ENCODE measurements around the gene PCP2. TPM values are rescaled to one million over a fixed set of nuclear protein-coding genes. Genes with fewer than 3 reads are reported as not detected.

Gene PCP2
- total and polyA plus RNA-seq, 2 of the 8 experiments (the other 6 are each of a cell fraction or from before 2014, with no cell fraction given), result not detected

GRCh38 chr19:7607874-7608560 is 25.5 kb downstream of the PCP2 start:
- Histone ChIP-seq H3K4me1 (replicated peaks in 1 of 4; ENCODE audit: control insufficient read depth in 3 of 4, insufficient read depth in 4 of 4, low read length in 3 of 4) (no peaks in the 10 kb centered on the region; a peak in 1 of 7 replicates), H3K23me2 (ENCODE audit: low read depth, low read length) (no peaks in the 10 kb centered on the region), H2AK5ac (ENCODE audit: low read depth, low read length) (no peak overlapping the region), H4K91ac (replicated peaks; ENCODE audit: insufficient read length, low read length) (no peak overlapping the region), H3K14ac (ENCODE audit: insufficient read length) (no peak overlapping the region), H4K5ac (ENCODE audit: insufficient read length, low read depth, low read length) (no peak overlapping the region), H2BK12ac (ENCODE audit: low read depth, low read length) (no peak overlapping the region), H3K36me3 (ENCODE audit: control insufficient read depth in 2 of 4, insufficient read depth in 4 of 4, low read length in 3 of 4) (peaks cover 2 to 32% (median 11%) of the 10 kb centered on the region in 4 experiments; a peak in 5 of 8 replicates), H3K79me2 (ENCODE audit: control insufficient read depth in 1 of 2, insufficient read depth in 2 of 2, low read length in 2 of 2) (no peaks in the 10 kb centered on the region), H3K4ac (replicated peaks; ENCODE audit: insufficient read length, low read depth, low read length) (no peak overlapping the region), H4K20me1 (replicated peaks in 1 of 2; ENCODE audit: control insufficient read depth in 1 of 2, insufficient read depth in 2 of 2, low read length in 2 of 2) (peaks cover 0 to 17% of the 10 kb centered on the region in 2 experiments), H3K23ac (ENCODE audit: insufficient read length) (no peak overlapping the region), H3K27me3 (replicated peaks in 1 of 4; ENCODE audit: control insufficient read depth in 3 of 4, extremely low read depth in 1 of 4, insufficient read depth in 3 of 4, low read length in 3 of 4) (no peaks in the 10 kb centered on the region), H2BK20ac (ENCODE audit: low read length) (no peak overlapping the region), H3K79me1 (ENCODE audit: low read depth, low read length) (no peaks in the 10 kb centered on the region; the same call in 1 of the 2 replicates), H3K56ac (replicated peaks; ENCODE audit: insufficient read length, low read depth, low read length) (no peak overlapping the region), H3K4me3 (ENCODE audit: extremely low read depth in 1 of 4, insufficient read depth in 2 of 4, low read depth in 3 of 4, low read length in 4 of 4) (no peak overlapping the region), H4K8ac (ENCODE audit: extremely low read depth, insufficient read depth, low read length) (no peak overlapping the region), H3K18ac (ENCODE audit: extremely low read depth, low read length) (no peak overlapping the region), H3K9ac (replicated peaks in 1 of 4; ENCODE audit: extremely low read depth in 1 of 4, low read depth in 3 of 4, low read length in 3 of 4) (no peak overlapping the region), H2AFZ (ENCODE audit: low read length) (no peak overlapping the region), H3K9me3 (ENCODE audit: insufficient read depth in 2 of 2, low read depth in 1 of 2, low read length in 1 of 2) (no peaks in the 10 kb centered on the region), H2BK5ac (ENCODE audit: low read depth, low read length) (no peak overlapping the region), H2BK15ac (ENCODE audit: low read length) (no peak overlapping the region), H2BK120ac (replicated peaks; ENCODE audit: low read depth, low read length) (no peak overlapping the region), H3K4me2 (ENCODE audit: insufficient read depth in 1 of 2, low read depth in 2 of 2, low read length in 2 of 2) (no peak overlapping the region), H3K27ac (ENCODE audit: low read depth, low read length) (no peak overlapping the region)
- POLR2A ChIA-PET (ENCODE audit: partially characterized antibody), result interaction anchor here (1.4 to 6.2 kb wide), 4 partner anchors 11 to 27 kb away, joined by 3 to 29 read pairs (median 7); partner anchors contain the start of gene CAMSAP3
- no peak for TF ChIP-seq GABPA (IDR thresholded peaks at IDR 0.05; ENCODE audit: borderline replicate concordance, insufficient read depth, low read length)
- CTCF ChIA-PET (ENCODE audit: partially characterized antibody), result interaction anchor here (0.7 to 2.1 kb wide), 5 partner anchors 14 to 253 kb away, joined by 3 to 8 read pairs (median 4); no protein-coding TSS in a partner anchor
- DNase-seq (ENCODE audit: low read depth in 1 of 2, low spot score in 2 of 2) (no peak), FAIRE-seq (no peak)
- 95% methylated on average over 21 of the region's 25 CpGs; no CpG with 5 or more reads in 1 of the 2 experiments for WGBS, 2 experiments (ENCODE audit: extremely low coverage in 1 of 2, insufficient coverage in 1 of 2, insufficient read length in 1 of 2, insufficient replicate concordance in 2 of 2, low coverage in 1 of 2, low lambda C conversion rate in 2 of 2, missing lambda C conversion rate in 1 of 2)
